Endodermal cell (in vitro differentiated cells): ENCODE results near the gene TAGLN3. TPM values are rescaled to one million over a fixed set of nuclear protein-coding genes. Genes with fewer than 3 reads are reported as not detected.
"Not testable (repeated sequence)": the region's sequence is repeated elsewhere in the genome, so short reads cannot be mapped to it uniquely, and the experiment has no call there.

Source experiments
- DNase-seq: peaks from one replicate; pipeline ENCODE4 v3.0.0-alpha.2; 2017
- H3K27ac ChIP-seq: 2 replicates; pipeline ENCODE4 v1.5.1; 2013; ENCODE audit warnings: mild to moderate bottlenecking, low read depth, low read length, moderate library complexity
- H3K27me3 ChIP-seq: 2 replicates; pipeline ENCODE4 v1.6.1; 2013; ENCODE audit warnings: mild to moderate bottlenecking, low read length, moderate library complexity; ENCODE audit not compliant: insufficient read depth, control insufficient read depth, poor library complexity, severe bottlenecking
- H3K36me3 ChIP-seq: 2 replicates; pipeline ENCODE4 v1.7.0; 2013; ENCODE audit warnings: mild to moderate bottlenecking, low read length, moderate library complexity; ENCODE audit not compliant: control insufficient read depth, insufficient read depth
- H3K4me1 ChIP-seq: one replicate; pipeline ENCODE4 v1.7.0; 2013; ENCODE audit warnings: low read length; ENCODE audit not compliant: control insufficient read depth, insufficient read depth
- H3K4me3 ChIP-seq: 2 replicates; pipeline ENCODE4 v1.5.1; 2013; ENCODE audit warnings: mild to moderate bottlenecking, low read length, moderate library complexity
- H3K9ac ChIP-seq: 2 replicates; pipeline ENCODE4 v1.6.1; 2013; ENCODE audit warnings: mild to moderate bottlenecking, low read length, moderate library complexity; ENCODE audit not compliant: poor library complexity, severe bottlenecking; ENCODE audit errors: extremely low read depth
- H3K9me3 ChIP-seq: 2 replicates; pipeline ENCODE4 v1.6.1; 2013; ENCODE audit warnings: mild to moderate bottlenecking, low read length, moderate library complexity; ENCODE audit not compliant: control insufficient read depth
- H3K27ac Mint-ChIP-seq: 2 replicates; pipeline ENCODE4 v1.8.0; 2020; ENCODE audit warnings: mixed read lengths
- H3K27me3 Mint-ChIP-seq: 2 replicates; pipeline ENCODE4 v1.8.0; 2021; ENCODE audit warnings: mild to moderate bottlenecking, mixed read lengths; ENCODE audit not compliant: insufficient read depth
- H3K36me3 Mint-ChIP-seq: 2 replicates; pipeline ENCODE4 v1.8.0; 2020; ENCODE audit warnings: low read depth, mixed read lengths
- H3K4me1 Mint-ChIP-seq: 2 replicates; pipeline ENCODE4 v1.8.0; 2020; ENCODE audit warnings: mixed read lengths
- H3K4me3 Mint-ChIP-seq: 2 replicates; pipeline ENCODE4 v1.8.0; 2020; ENCODE audit warnings: mild to moderate bottlenecking, moderate library complexity, mixed read lengths
- H3K9me3 Mint-ChIP-seq: 2 replicates; pipeline ENCODE4 v1.8.0; 2020; ENCODE audit warnings: mild to moderate bottlenecking, mixed read lengths
- WGBS, 2 experiments: methylation state at CpG; one replicate each; pipeline versions ENCODE4 v1.1.5 to v1.1.7; 2013; ENCODE audit warnings: missing lambda C conversion rate in 2 of 2, mixed read lengths in 1 of 2; ENCODE audit not compliant: insufficient coverage in 1 of 2, insufficient read length in 1 of 2; 5-methylcytosine and 5-hydroxymethylcytosine counted together
- total RNA-seq, 2 donors: library from RNA; stranded (reverse); fragmentation: NEBNext Ultra II Directional in 1 of 2; extraction: Animal tissue kit (Norgen Biotek cat#: 25700) in 1 of 2; gene quantifications; 2 replicates in 1 of 2; 3 replicates in 1 of 2; pipeline ENCODE4 v1.2.1, GENCODE V29; 2021
- TF ChIP-seq, protein P1 (sequence below): fragments of 200-600 bp; sonication (generic); conservative IDR thresholded peaks from 2 replicates; pipeline ENCODE4 v1.5.0; 2021; ENCODE audit warnings: antibody characterized with exemption, mild to moderate bottlenecking

TAGLN3 gene
- total RNA-seq, 2 donors from 2014 or later = 1.4 to 3.7 TPM

DNA sequence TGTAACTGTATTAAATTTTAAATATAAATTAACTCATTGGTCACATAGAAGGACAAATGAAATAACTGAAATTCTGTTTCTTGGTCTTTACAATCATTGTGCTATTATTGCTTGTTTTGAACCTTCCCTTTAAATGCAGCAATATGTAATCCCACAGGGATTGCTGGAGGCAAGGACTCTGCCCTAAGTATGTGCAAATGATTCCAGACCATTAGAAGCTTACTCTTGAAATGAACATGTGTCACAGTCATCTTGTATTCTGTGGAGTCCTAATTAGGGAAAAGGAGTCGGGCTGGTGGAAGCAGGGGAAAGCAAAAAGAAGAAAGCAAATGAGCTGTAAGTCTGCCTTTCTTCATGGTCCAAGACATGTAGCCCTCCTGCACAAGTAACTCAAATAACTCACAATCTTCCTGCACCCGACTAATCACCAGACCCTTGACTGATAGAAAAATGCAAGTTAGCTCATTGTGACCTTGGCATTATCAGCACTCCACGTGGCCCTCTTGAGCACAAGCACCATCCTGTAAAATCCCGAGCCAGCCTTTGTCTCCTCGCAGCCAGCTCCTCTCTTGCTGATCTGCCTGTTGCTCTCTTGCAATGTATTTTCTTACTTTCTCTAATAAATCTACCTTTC, 33.5 kb downstream of the TAGLN3 start:
- Histone ChIP-seq H3K36me3 (no peaks in the 10 kb centered on the region), H3K27ac (no peak overlapping the region), H3K4me3 (no peak overlapping the region), H3K9me3 (peaks cover 3% of the 10 kb centered on the region), H3K9ac (no peak overlapping the region), H3K4me1 (no peaks in the 10 kb centered on the region), H3K27me3 (no peaks in the 10 kb centered on the region)
- Mint-ChIP-seq H3K9me3 (peaks cover 26% of the 10 kb centered on the region), H3K4me1 (no peaks in the 10 kb centered on the region), H3K27ac (no peak overlapping the region), H3K4me3 (no peak overlapping the region), H3K27me3 (no peaks in the 10 kb centered on the region), H3K36me3 (no peaks in the 10 kb centered on the region)
- TF ChIP-seq, protein P1, sequence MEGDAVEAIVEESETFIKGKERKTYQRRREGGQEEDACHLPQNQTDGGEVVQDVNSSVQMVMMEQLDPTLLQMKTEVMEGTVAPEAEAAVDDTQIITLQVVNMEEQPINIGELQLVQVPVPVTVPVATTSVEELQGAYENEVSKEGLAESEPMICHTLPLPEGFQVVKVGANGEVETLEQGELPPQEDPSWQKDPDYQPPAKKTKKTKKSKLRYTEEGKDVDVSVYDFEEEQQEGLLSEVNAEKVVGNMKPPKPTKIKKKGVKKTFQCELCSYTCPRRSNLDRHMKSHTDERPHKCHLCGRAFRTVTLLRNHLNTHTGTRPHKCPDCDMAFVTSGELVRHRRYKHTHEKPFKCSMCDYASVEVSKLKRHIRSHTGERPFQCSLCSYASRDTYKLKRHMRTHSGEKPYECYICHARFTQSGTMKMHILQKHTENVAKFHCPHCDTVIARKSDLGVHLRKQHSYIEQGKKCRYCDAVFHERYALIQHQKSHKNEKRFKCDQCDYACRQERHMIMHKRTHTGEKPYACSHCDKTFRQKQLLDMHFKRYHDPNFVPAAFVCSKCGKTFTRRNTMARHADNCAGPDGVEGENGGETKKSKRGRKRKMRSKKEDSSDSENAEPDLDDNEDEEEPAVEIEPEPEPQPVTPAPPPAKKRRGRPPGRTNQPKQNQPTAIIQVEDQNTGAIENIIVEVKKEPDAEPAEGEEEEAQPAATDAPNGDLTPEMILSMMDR = no peak
- no peak for DNase-seq
- WGBS, 2 experiments = 84 to 92% methylated on average over 4 to 5 of the region's 5 CpGs

DNA sequence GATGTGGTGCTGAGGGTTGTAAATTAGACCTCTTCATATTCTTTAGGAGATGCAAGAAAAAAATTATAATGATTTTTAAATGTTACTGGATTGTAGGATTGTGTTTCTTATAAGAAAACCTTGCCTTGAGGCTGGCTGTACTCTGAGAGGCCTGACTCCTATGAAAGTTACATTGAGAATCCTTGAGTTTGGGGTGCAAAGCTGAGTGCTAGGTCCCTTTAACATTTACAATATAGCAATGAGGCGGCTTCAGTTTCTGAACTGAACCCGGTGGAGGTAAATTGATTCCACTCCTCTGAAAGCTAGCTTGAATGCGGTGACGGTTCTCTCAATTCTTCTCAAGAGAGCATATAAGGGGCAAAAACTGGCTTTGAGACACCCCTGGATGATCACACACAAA, 35.7 kb downstream of the TAGLN3 start, which contains the start of gene TMPRSS7:
Gene TMPRSS7 (plus strand): TSS at position 301 of the 400 bp plus-strand sequence. CDS start 110 bp downstream, outside the sequence.
- Histone ChIP-seq H3K9me3 (peaks cover 3% of the 10 kb centered on the region), H3K36me3 (no peaks in the 10 kb centered on the region), H3K4me1 (no peaks in the 10 kb centered on the region), H3K4me3 (no peak within 1 kb of the TSS), H3K27ac (peak within 1 kb of the TSS; percentile 54), H3K9ac (no peak within 1 kb of the TSS), H3K27me3 (no peaks in the 10 kb centered on the region)
- Mint-ChIP-seq H3K27me3 (no peaks in the 10 kb centered on the region), H3K4me1 (no peaks in the 10 kb centered on the region), H3K9me3 (peaks cover 30% of the 10 kb centered on the region), H3K36me3 (peaks cover 2% of the 10 kb centered on the region), H3K4me3 (no peak within 1 kb of the TSS), H3K27ac (no peak within 1 kb of the TSS)
- WGBS, 2 experiments = 80 to 84% methylated on average over 4 of the region's 4 CpGs
- TF ChIP-seq, protein P1 = no peak
- DNase-seq = no peak

DNA sequence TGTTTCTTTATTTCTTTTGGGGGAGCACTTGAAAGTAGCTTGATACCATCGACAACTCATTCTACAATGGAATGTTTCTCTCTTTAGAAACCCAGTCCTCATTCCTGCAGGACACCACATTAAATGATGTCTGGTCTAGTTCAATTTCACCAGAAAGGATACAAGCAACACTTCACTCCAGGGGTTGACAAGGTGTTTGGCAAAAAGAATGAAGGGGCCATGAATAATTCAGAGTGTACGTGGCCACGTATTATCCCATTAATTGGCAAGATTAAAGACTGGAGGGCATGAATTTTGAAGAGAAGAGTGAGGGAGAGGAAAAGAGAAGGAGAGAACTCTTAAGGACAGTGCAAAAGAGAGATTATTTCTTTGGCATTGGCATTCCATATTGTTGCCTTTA, 36.5 kb downstream of the TAGLN3 start:
- no peak overlapping the region for H3K27ac Mint-ChIP-seq
- TF ChIP-seq, protein P1 = no peak
- H3K36me3 ChIP-seq = no peaks in the 10 kb centered on the region
- no peaks in the 10 kb centered on the region for H3K27me3 ChIP-seq
- WGBS, 2 experiments = 58 to 72% methylated on average over 3 of the region's 3 CpGs
- peaks cover 30% of the 10 kb centered on the region for H3K9me3 Mint-ChIP-seq
- peaks cover 3% of the 10 kb centered on the region for H3K9me3 ChIP-seq
- no peak overlapping the region for H3K9ac ChIP-seq
- H3K27ac ChIP-seq = peak overlapping the region; percentile 54
- H3K4me3 Mint-ChIP-seq = no peak overlapping the region
- H3K4me3 ChIP-seq = no peak overlapping the region
- H3K4me1 ChIP-seq = no peaks in the 10 kb centered on the region
- no peaks in the 10 kb centered on the region for H3K27me3 Mint-ChIP-seq
- DNase-seq = no peak
- peaks cover 2% of the 10 kb centered on the region for H3K36me3 Mint-ChIP-seq
- H3K4me1 Mint-ChIP-seq = no peaks in the 10 kb centered on the region

DNA sequence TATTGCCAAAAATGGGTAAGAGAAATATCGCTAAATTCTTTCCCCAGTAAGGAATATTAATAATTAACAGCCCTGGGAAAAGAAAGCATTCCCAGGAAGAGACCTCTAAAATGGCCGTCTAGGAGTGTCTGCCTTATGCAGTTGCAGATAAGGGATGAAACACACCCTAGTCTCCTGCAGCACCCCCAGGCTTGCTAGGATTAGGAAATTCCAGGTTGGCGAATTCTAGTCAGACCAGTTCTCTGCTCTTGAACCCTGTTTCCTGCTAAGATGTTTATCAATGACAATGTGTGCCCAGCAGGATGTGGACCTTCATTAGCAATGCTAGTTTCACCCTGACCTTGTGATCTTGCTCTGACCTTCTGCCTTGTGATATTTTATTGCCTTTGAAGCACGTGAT, 38.5 kb downstream of the TAGLN3 start:
- H3K9me3 ChIP-seq, H3K27me3 Mint-ChIP-seq, H3K36me3 Mint-ChIP-seq, H3K36me3 ChIP-seq, H3K4me3 Mint-ChIP-seq, H3K27ac Mint-ChIP-seq, H3K4me1 ChIP-seq, DNase-seq, H3K27me3 ChIP-seq, H3K9ac ChIP-seq, H3K27ac ChIP-seq, H3K4me1 Mint-ChIP-seq, H3K4me3 ChIP-seq: not testable (repeated sequence)
- 71 to 86% methylated on average over 2 to 4 of the region's 4 CpGs for WGBS, 2 experiments
- H3K9me3 Mint-ChIP-seq = peaks cover 29% of the 10 kb centered on the region
